H1 (cell line): Measurements from ENCODE around the gene PPP3CB. TPM values are rescaled to one million over a fixed set of nuclear protein-coding genes. Genes with fewer than 3 reads are reported as not detected.

Source experiments
- CTCF ChIA-PET: fragments of 300-600 bp; sonication (Branson Sonifier 250); formaldehyde crosslinking; loops from one replicate; lab custom pipeline; 2021; ENCODE audit not compliant: partially characterized antibody; lab: Charles Lee
- POLR2A ChIA-PET: fragments of 300-600 bp; sonication (Branson Sonifier 250); formaldehyde crosslinking; loops from one replicate; lab custom pipeline; 2021; ENCODE audit warnings: inconsistent platforms; ENCODE audit not compliant: partially characterized antibody; lab: Charles Lee
- DNase-seq, 2 experiments: peaks; one replicate each; pipeline versions ENCODE4 v3.0.0 to v3.0.0-alpha.2; 2010 to 2022; ENCODE audit warnings: low spot score in 2 of 2, low read depth in 1 of 2, mixed read lengths in 1 of 2
- FAIRE-seq: peaks from 2 replicates; lab custom pipeline; 2011; peaks lifted over from hg19 to GRCh38; lab: Jason Lieb, UNC
- H2AFZ ChIP-seq: 2 replicates; pipeline ENCODE4 v1.8.1; 2012; ENCODE audit warnings: low read length, inconsistent platforms
- H2AK5ac ChIP-seq: 2 replicates; pipeline ENCODE4 v1.6.1; 2013; ENCODE audit warnings: low read depth, low read length
- H2BK120ac ChIP-seq: replicated peaks from 2 replicates; pipeline ENCODE3; 2013; ENCODE audit warnings: low read depth, low read length, inconsistent platforms
- H2BK12ac ChIP-seq: 2 replicates; pipeline ENCODE4 v1.6.1; 2013; ENCODE audit warnings: low read depth, low read length
- H2BK15ac ChIP-seq: 2 replicates; pipeline ENCODE4 v1.6.1; 2013; ENCODE audit warnings: low read length
- H2BK20ac ChIP-seq: 2 replicates; pipeline ENCODE4 v1.6.1; 2013; ENCODE audit warnings: low read length
- H2BK5ac ChIP-seq: 2 replicates; pipeline ENCODE4 v1.6.1; 2013; ENCODE audit warnings: low read depth, low read length
- H3K14ac ChIP-seq: 2 replicates; pipeline ENCODE4 v1.6.1; 2013; ENCODE audit warnings: inconsistent platforms; ENCODE audit not compliant: insufficient read length
- H3K18ac ChIP-seq: 2 replicates; pipeline ENCODE4 v1.6.1; 2013; ENCODE audit warnings: low read length; ENCODE audit errors: extremely low read depth
- H3K23ac ChIP-seq: 2 replicates; pipeline ENCODE4 v1.6.1; 2013; ENCODE audit warnings: inconsistent platforms; ENCODE audit not compliant: insufficient read length
- H3K23me2 ChIP-seq: 2 replicates; pipeline ENCODE4 v1.6.1; 2013; ENCODE audit warnings: low read depth, low read length
- H3K27ac ChIP-seq: 2 replicates; pipeline ENCODE4 v1.6.1; 2011; ENCODE audit warnings: low read depth, low read length, inconsistent platforms
- H3K27me3 ChIP-seq, 4 experiments: replicated peaks in 1 of 4; 1 replicate in 1 of 4; 2 replicates in 3 of 4; pipeline versions ENCODE4 v1.6.1 to v1.8.1; 2011 to 2013; ENCODE audit warnings: low read length in 3 of 4, mild to moderate bottlenecking in 3 of 4, inconsistent platforms in 2 of 4, mixed read lengths in 2 of 4, moderate library complexity in 1 of 4; ENCODE audit not compliant: control insufficient read depth in 3 of 4, insufficient read depth in 3 of 4; ENCODE audit errors: extremely low read depth in 1 of 4
- H3K36me3 ChIP-seq, 4 experiments: 2 replicates each; pipeline versions ENCODE4 v1.6.1 to v1.8.1; 2011 to 2013; ENCODE audit warnings: mild to moderate bottlenecking in 4 of 4, low read length in 3 of 4, moderate library complexity in 2 of 4, control low read depth in 1 of 4, inconsistent platforms in 1 of 4; ENCODE audit not compliant: insufficient read depth in 4 of 4, control insufficient read depth in 2 of 4
- H3K4ac ChIP-seq: replicated peaks from 2 replicates; pipeline ENCODE3; 2013; ENCODE audit warnings: low read length, low read depth, mixed read lengths, inconsistent platforms; ENCODE audit not compliant: insufficient read length
- H3K4me1 ChIP-seq, 4 experiments: replicated peaks in 1 of 4; 1 replicate in 1 of 4; 2 replicates in 3 of 4; pipeline versions ENCODE4 v1.6.1 to v1.8.1; 2011 to 2013; ENCODE audit warnings: low read length in 3 of 4, inconsistent platforms in 2 of 4, mixed read lengths in 1 of 4; ENCODE audit not compliant: insufficient read depth in 4 of 4, control insufficient read depth in 3 of 4
- H3K4me2 ChIP-seq, 2 experiments: 2 replicates each; pipeline versions ENCODE4 v1.6.1 to v1.8.1; 2011 to 2013; ENCODE audit warnings: low read depth in 2 of 2, low read length in 2 of 2, control low read depth in 1 of 2, inconsistent platforms in 1 of 2, mild to moderate bottlenecking in 1 of 2; ENCODE audit not compliant: insufficient read depth in 1 of 2
- H3K4me3 ChIP-seq, 4 experiments: fragments of 200-600, 300-600 bp in 1 of 4; sonication (generic), shearing (Covaris generic), sonication (Bioruptor Twin) in 1 of 4; 2 replicates each; pipeline versions ENCODE4 v1.5.1 to v1.8.1; 2011 to 2016; ENCODE audit warnings: low read length in 4 of 4, low read depth in 3 of 4, control low read depth in 2 of 4, inconsistent platforms in 2 of 4, mild to moderate bottlenecking in 2 of 4, mixed read lengths in 1 of 4, moderate library complexity in 1 of 4; ENCODE audit not compliant: insufficient read depth in 2 of 4; ENCODE audit errors: extremely low read depth in 1 of 4
- H3K56ac ChIP-seq: replicated peaks from 2 replicates; pipeline ENCODE3; 2013; ENCODE audit warnings: low read depth, mild to moderate bottlenecking, mixed read lengths, low read length, inconsistent platforms; ENCODE audit not compliant: insufficient read length
- H3K79me1 ChIP-seq: 2 replicates; pipeline ENCODE4 v1.6.1; 2013; ENCODE audit warnings: low read depth, low read length, control low read depth
- H3K79me2 ChIP-seq, 2 experiments: 2 replicates each; pipeline versions ENCODE4 v1.6.1 to v1.8.1; 2012 to 2013; ENCODE audit warnings: low read length in 2 of 2, mild to moderate bottlenecking in 2 of 2, inconsistent platforms in 1 of 2; ENCODE audit not compliant: insufficient read depth in 2 of 2, control insufficient read depth in 1 of 2
- H3K9ac ChIP-seq, 4 experiments: replicated peaks in 1 of 4; 1 replicate in 1 of 4; 2 replicates in 3 of 4; pipeline versions ENCODE4 v1.6.1 to v1.8.1; 2011 to 2013; ENCODE audit warnings: low read depth in 3 of 4, low read length in 3 of 4, control low read depth in 2 of 4, mild to moderate bottlenecking in 2 of 4, moderate library complexity in 2 of 4, inconsistent platforms in 1 of 4; ENCODE audit errors: extremely low read depth in 1 of 4
- H3K9me3 ChIP-seq, 2 experiments: 2 replicates each; pipeline versions ENCODE4 v1.6.1 to v1.8.1; 2012 to 2013; ENCODE audit warnings: mild to moderate bottlenecking in 2 of 2, moderate library complexity in 2 of 2, control low read depth in 1 of 2, inconsistent platforms in 1 of 2, low read depth in 1 of 2, low read length in 1 of 2, mixed read lengths in 1 of 2; ENCODE audit not compliant: insufficient read depth in 2 of 2
- H4K20me1 ChIP-seq, 2 experiments: replicated peaks in 1 of 2; 2 replicates each; pipeline versions ENCODE3 to v1.8.1; 2011 to 2013; ENCODE audit warnings: inconsistent platforms in 2 of 2, low read length in 2 of 2, mild to moderate bottlenecking in 1 of 2; ENCODE audit not compliant: insufficient read depth in 2 of 2, control insufficient read depth in 1 of 2
- H4K5ac ChIP-seq: 2 replicates; pipeline ENCODE4 v1.6.1; 2013; ENCODE audit warnings: low read length, low read depth, mixed read lengths, inconsistent platforms; ENCODE audit not compliant: insufficient read length
- H4K8ac ChIP-seq: 2 replicates; pipeline ENCODE4 v1.8.0; 2013; ENCODE audit warnings: mild to moderate bottlenecking, moderate library complexity, low read length, inconsistent platforms; ENCODE audit not compliant: insufficient read depth; ENCODE audit errors: extremely low read depth
- H4K91ac ChIP-seq: replicated peaks from 2 replicates; pipeline ENCODE3; 2013; ENCODE audit warnings: low read length, mixed read lengths, inconsistent platforms; ENCODE audit not compliant: insufficient read length
- BACH1 ChIP-seq: IDR thresholded peaks from 2 replicates; pipeline ENCODE4 v1.6.1; 2012; ENCODE audit warnings: low read length, improper control_type of control experiment
- BRCA1 ChIP-seq: IDR thresholded peaks from 2 replicates; pipeline ENCODE4 v1.6.1; 2012; ENCODE audit warnings: low read depth, low read length, improper control_type of control experiment
- CBX8 ChIP-seq: fragments of 300-800, 300-1000 bp; sonication (generic); IDR thresholded peaks from 2 replicates; pipeline ENCODE4 v1.7.1; 2016; ENCODE audit warnings: low read depth, low read length, borderline replicate concordance
- GABPA ChIP-seq: IDR thresholded peaks from 2 replicates; pipeline ENCODE4 v1.6.1; 2011; ENCODE audit warnings: mild to moderate bottlenecking, low read length, moderate library complexity, borderline replicate concordance; ENCODE audit not compliant: insufficient read depth
- JUND ChIP-seq: IDR thresholded peaks from 2 replicates; pipeline ENCODE4 v1.6.1; 2011; ENCODE audit warnings: mild to moderate bottlenecking, improper control_type of control experiment, low read length
- KDM1A ChIP-seq: fragments of 200-600, 300-600 bp; sonication (generic); IDR thresholded peaks from 2 replicates; pipeline ENCODE4 v1.7.1; 2016; ENCODE audit warnings: mild to moderate bottlenecking, low read length, borderline replicate concordance
- MAFK ChIP-seq: IDR thresholded peaks from 2 replicates; pipeline ENCODE4 v1.6.1; 2012; ENCODE audit warnings: low read depth, mild to moderate bottlenecking, improper control_type of control experiment, low read length
- POU5F1 ChIP-seq: IDR thresholded peaks from 2 replicates; pipeline ENCODE4 v1.6.1; 2011; ENCODE audit warnings: low read depth, mild to moderate bottlenecking, low read length, moderate library complexity
- RFX5 ChIP-seq: IDR thresholded peaks from 2 replicates; pipeline ENCODE4 v1.6.1; 2011; ENCODE audit warnings: low read depth, low read length, improper control_type of control experiment, borderline replicate concordance
- SAP30 ChIP-seq: fragments of 300-600 bp; sonication (generic); IDR thresholded peaks from 2 replicates; pipeline ENCODE4 v1.7.1; 2012; ENCODE audit warnings: low read length, moderate library complexity, mild to moderate bottlenecking, inconsistent platforms; ENCODE audit not compliant: insufficient read depth, insufficient replicate concordance
- SIRT6 ChIP-seq: IDR thresholded peaks from one replicate; pipeline ENCODE4 v1.7.1; 2012; ENCODE audit warnings: low read length, inconsistent platforms
- SUZ12 ChIP-seq: fragments of 200-600 bp; sonication (generic); IDR thresholded peaks from 2 replicates; pipeline ENCODE4 v1.6.1; 2012; ENCODE audit warnings: mild to moderate bottlenecking, inconsistent platforms, low read length, moderate library complexity, mixed read lengths
- YY1 ChIP-seq: IDR thresholded peaks from 2 replicates; pipeline ENCODE4 v1.6.1; 2011; ENCODE audit warnings: low read depth, mild to moderate bottlenecking, low read length
- WGBS, 2 experiments: shearing (Covaris generic) in 1 of 2; methylation state at CpG; one replicate each; pipeline versions ENCODE4 v1.1.6 to v1.1.7; 2013 to 2015; ENCODE audit warnings: low lambda C conversion rate in 2 of 2, mixed read lengths in 2 of 2, inconsistent platforms in 1 of 2, low coverage in 1 of 2, missing lambda C conversion rate in 1 of 2; ENCODE audit not compliant: insufficient replicate concordance in 2 of 2, insufficient coverage in 1 of 2, insufficient read length in 1 of 2; ENCODE audit errors: extremely low coverage in 1 of 2, missing lambda C conversion rate in 1 of 2; 5-methylcytosine and 5-hydroxymethylcytosine counted together
- polyA plus RNA-seq, 7 experiments: library from polyadenylated mRNA; depleted of rRNA in 3 of 7; stranded (reverse) in 5 of 7; unstranded in 2 of 7; fragments of >200 nt in 5 of 7; fragments of 200-250 nt in 2 of 7; gene quantifications; 1 replicate in 5 of 7; 2 replicates in 1 of 7; 4 replicates in 1 of 7; pipeline versions ENCODE4 v1.2.1 to v1.2.3, GENCODE V29; 2011 to 2013; ENCODE audit warnings: missing spikeins in 2 of 7, mixed read lengths in 2 of 7
- total RNA-seq: library from RNA; stranded (reverse); fragmentation: NEBNext Ultra II Directional; extraction: Animal tissue kit (Norgen Biotek cat#: 25700); gene quantifications from 2 replicates; pipeline ENCODE4 v1.2.1, GENCODE V29; 2021

PPP3CB gene
- total and polyA plus RNA-seq, 2 of the 8 experiments (the other 6 are each of a cell fraction or from before 2014, with no cell fraction given), result 10.5 to 36.3 TPM

DNA sequence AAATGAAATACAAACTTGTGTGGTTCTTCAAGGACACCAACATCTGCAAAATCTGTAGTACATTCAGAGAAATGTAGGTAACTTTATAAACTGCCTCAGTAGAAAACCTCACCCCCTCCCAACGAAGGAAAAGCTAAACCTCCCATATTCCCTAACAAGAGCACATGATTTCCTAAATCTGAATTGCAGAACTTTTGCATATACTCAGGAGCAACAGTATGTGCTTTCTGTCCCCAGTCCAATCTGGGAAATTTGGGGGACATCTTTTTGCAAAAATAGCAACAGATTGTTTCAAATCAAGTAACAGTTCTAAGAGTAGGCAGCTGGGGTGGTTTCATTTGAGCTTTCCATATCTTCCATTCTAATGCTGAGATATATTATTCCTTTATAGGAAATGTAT is 46.7 kb downstream of the PPP3CB start:
- H3K4me2 ChIP-seq, result no peak overlapping the region
- H2AK5ac ChIP-seq, result no peak overlapping the region
- peaks cover 0 to 27% (median 0%) of the 10 kb centered on the region in 4 experiments; a peak in 2 of 8 replicates for H3K36me3 ChIP-seq
- no peaks in the 10 kb centered on the region for H3K79me1 ChIP-seq
- H3K4me3 ChIP-seq, result no peak overlapping the region
- no peak overlapping the region for H2BK15ac ChIP-seq
- no peaks in the 10 kb centered on the region for H3K27me3 ChIP-seq
- WGBS, 2 experiments, result 86% methylated on average over 1 of the region's 1 CpG; no CpG with 5 or more reads in 1 of the 2 experiments
- no peaks in the 10 kb centered on the region for H3K23me2 ChIP-seq
- no peaks in the 10 kb centered on the region for H3K79me2 ChIP-seq
- no peak overlapping the region for H2AFZ ChIP-seq
- H4K8ac ChIP-seq, result no peak overlapping the region
- H3K4ac ChIP-seq, result no peak overlapping the region
- no peak overlapping the region for H2BK5ac ChIP-seq
- no peak overlapping the region for H3K23ac ChIP-seq
- H2BK120ac ChIP-seq, result no peak overlapping the region
- peaks cover 0 to 3% of the 10 kb centered on the region in 2 experiments for H4K20me1 ChIP-seq
- no peak overlapping the region for H3K27ac ChIP-seq
- H3K18ac ChIP-seq, result no peak overlapping the region
- no peak overlapping the region for H2BK12ac ChIP-seq
- no peak overlapping the region for H3K9ac ChIP-seq
- FAIRE-seq (no peak), DNase-seq (no peak)
- H3K56ac ChIP-seq, result no peak overlapping the region
- H4K5ac ChIP-seq, result no peak overlapping the region
- POLR2A ChIA-PET, result interaction anchor here (1.1 kb wide), 1 partner anchor 53 kb away, joined by 4 read pairs; no protein-coding TSS in a partner anchor
- CTCF ChIA-PET, result no interaction called here
- H3K4me1 ChIP-seq, result no peaks in the 10 kb centered on the region
- no peak overlapping the region for H2BK20ac ChIP-seq
- H3K9me3 ChIP-seq, result no peaks in the 10 kb centered on the region
- no peak overlapping the region for H4K91ac ChIP-seq
- no peak overlapping the region for H3K14ac ChIP-seq
- no peak for TF ChIP-seq MAFK
- TF ChIP-seq CBX8, result no peak
- no peak for TF ChIP-seq BACH1
- no peak for TF ChIP-seq SAP30
- TF ChIP-seq YY1, result no peak
- TF ChIP-seq RFX5, result no peak
- TF ChIP-seq KDM1A, result no peak
- TF ChIP-seq JUND, result no peak
- TF ChIP-seq GABPA, result no peak
- TF ChIP-seq SUZ12, result no peak
- TF ChIP-seq POU5F1, result no peak
- TF ChIP-seq SIRT6, result no peak
- no peak for TF ChIP-seq BRCA1
